22Rv1 (cell line): ENCODE measurements around the gene ENTPD2.

Experiments used
- ZFX ChIP-seq: fragments of 450-650 bp; IDR thresholded peaks from 2 replicates; pipeline ENCODE4 v1.6.1; 2017; ENCODE audit warnings: antibody characterized with exemption, borderline replicate concordance
- TF ChIP-seq, protein P1 (sequence below): fragments of 450-650 bp; IDR thresholded peaks from 2 replicates; pipeline ENCODE4 v1.5.1; 2017; ENCODE audit warnings: mild to moderate bottlenecking

GRCh38 chr9:137030006-137030405 is 23.9 kb downstream of the ENTPD2 start:
- TF ChIP-seq, protein P1, sequence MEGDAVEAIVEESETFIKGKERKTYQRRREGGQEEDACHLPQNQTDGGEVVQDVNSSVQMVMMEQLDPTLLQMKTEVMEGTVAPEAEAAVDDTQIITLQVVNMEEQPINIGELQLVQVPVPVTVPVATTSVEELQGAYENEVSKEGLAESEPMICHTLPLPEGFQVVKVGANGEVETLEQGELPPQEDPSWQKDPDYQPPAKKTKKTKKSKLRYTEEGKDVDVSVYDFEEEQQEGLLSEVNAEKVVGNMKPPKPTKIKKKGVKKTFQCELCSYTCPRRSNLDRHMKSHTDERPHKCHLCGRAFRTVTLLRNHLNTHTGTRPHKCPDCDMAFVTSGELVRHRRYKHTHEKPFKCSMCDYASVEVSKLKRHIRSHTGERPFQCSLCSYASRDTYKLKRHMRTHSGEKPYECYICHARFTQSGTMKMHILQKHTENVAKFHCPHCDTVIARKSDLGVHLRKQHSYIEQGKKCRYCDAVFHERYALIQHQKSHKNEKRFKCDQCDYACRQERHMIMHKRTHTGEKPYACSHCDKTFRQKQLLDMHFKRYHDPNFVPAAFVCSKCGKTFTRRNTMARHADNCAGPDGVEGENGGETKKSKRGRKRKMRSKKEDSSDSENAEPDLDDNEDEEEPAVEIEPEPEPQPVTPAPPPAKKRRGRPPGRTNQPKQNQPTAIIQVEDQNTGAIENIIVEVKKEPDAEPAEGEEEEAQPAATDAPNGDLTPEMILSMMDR = no peak
- no peak for TF ChIP-seq ZFX
